Neural cell (in vitro differentiated cells): ENCODE results near the gene APBB2. TPM values are rescaled to one million over a fixed set of nuclear protein-coding genes. Genes with fewer than 3 reads are reported as not detected.

Experiments
- H2AFZ ChIP-seq: fragments of 200-600, 300-800 bp; sonication (generic), shearing (Covaris generic); 2 replicates; pipeline ENCODE4 v1.6.0; 2014; ENCODE audit warnings: low read depth, mild to moderate bottlenecking, antibody characterized with exemption, low read length, moderate library complexity
- H3F3A ChIP-seq: fragments of 200-600 bp; shearing (Covaris generic); 2 replicates; pipeline ENCODE4 v1.6.1; 2016; ENCODE audit warnings: mild to moderate bottlenecking, moderate library complexity, mixed read lengths, antibody characterized with exemption, low read length; ENCODE audit not compliant: insufficient read depth, poor library complexity, severe bottlenecking
- H3K27ac ChIP-seq: fragments of 200-600, 300-800 bp; sonication (generic), shearing (Covaris generic); 2 replicates; pipeline ENCODE4 v1.5.1; 2014; ENCODE audit warnings: mild to moderate bottlenecking, low read length, moderate library complexity
- H3K27me3 ChIP-seq: fragments of 300-800, 200-600 bp; sonication (generic), shearing (Covaris generic); 2 replicates; pipeline ENCODE4 v1.6.0; 2014; ENCODE audit warnings: mild to moderate bottlenecking, low read depth, low read length, moderate library complexity; ENCODE audit not compliant: insufficient read depth
- H3K36me3 ChIP-seq: fragments of 300-800, 200-600 bp; sonication (generic), shearing (Covaris generic); 2 replicates; pipeline ENCODE4 v1.5.1; 2014; ENCODE audit warnings: mild to moderate bottlenecking, antibody characterized with exemption, low read length, moderate library complexity; ENCODE audit not compliant: insufficient read depth
- H3K4me2 ChIP-seq: fragments of 300-800, 200-600 bp; sonication (generic), shearing (Covaris generic); 2 replicates; pipeline ENCODE4 v1.6.0; 2014; ENCODE audit warnings: mild to moderate bottlenecking, low read length
- H3K4me3 ChIP-seq: fragments of 300-800, 200-600 bp; sonication (generic), shearing (Covaris generic); 2 replicates; pipeline ENCODE4 v1.5.1; 2014; ENCODE audit warnings: mild to moderate bottlenecking, low read length, moderate library complexity
- H3K79me2 ChIP-seq: fragments of 200-600 bp; shearing (Covaris generic); replicated peaks from 2 replicates; pipeline ENCODE4 v1.6.0; 2014; ENCODE audit warnings: mild to moderate bottlenecking, low read length, moderate library complexity; ENCODE audit not compliant: insufficient read depth
- H3K9ac ChIP-seq: fragments of 300-800, 200-600 bp; sonication (generic), shearing (Covaris generic); 2 replicates; pipeline ENCODE4 v1.6.1; 2016; ENCODE audit warnings: mild to moderate bottlenecking, low read length, mixed read lengths
- H3K9me2 ChIP-seq: fragments of 200-600 bp; shearing (Covaris generic); 2 replicates; pipeline ENCODE4 v1.6.1; 2016; ENCODE audit warnings: mild to moderate bottlenecking, low read length, mixed read lengths; ENCODE audit not compliant: insufficient read depth
- H3K9me3 ChIP-seq: fragments of 200-600, 300-800 bp; sonication (generic), shearing (Covaris generic); 2 replicates; pipeline ENCODE4 v1.6.1; 2016; ENCODE audit warnings: mild to moderate bottlenecking, mixed run types, low read length, moderate library complexity, mixed read lengths
- H4K20me1 ChIP-seq: fragments of 200-600 bp; shearing (Covaris generic); 2 replicates; pipeline ENCODE4 v1.6.1; 2016; ENCODE audit warnings: mild to moderate bottlenecking, mixed run types; ENCODE audit not compliant: insufficient read depth
- CTCF ChIP-seq: fragments of 450-650 bp; IDR thresholded peaks from 2 replicates; pipeline ENCODE4 v1.5.1; 2014; ENCODE audit warnings: antibody characterized with exemption, mild to moderate bottlenecking, moderate library complexity; ENCODE audit not compliant: poor library complexity, severe bottlenecking
- EP300 ChIP-seq: fragments of 450-650 bp; conservative IDR thresholded peaks from 2 replicates; pipeline ENCODE4 v1.6.1; 2014; ENCODE audit warnings: antibody characterized with exemption, mild to moderate bottlenecking, moderate library complexity; ENCODE audit not compliant: poor library complexity, severe bottlenecking
- EZH2 ChIP-seq: fragments of 200-600, 300-800 bp; shearing (Covaris generic), sonication (generic); IDR thresholded peaks from 2 replicates; pipeline ENCODE4 v1.6.1; 2014; ENCODE audit warnings: antibody characterized with exemption, low read length, borderline replicate concordance, mild to moderate bottlenecking; ENCODE audit not compliant: insufficient read depth, poor library complexity, severe bottlenecking
- MXI1 ChIP-seq: fragments of 450-650 bp; conservative IDR thresholded peaks from 2 replicates; pipeline ENCODE4 v1.6.1; 2014; ENCODE audit warnings: antibody characterized with exemption, mild to moderate bottlenecking; ENCODE audit not compliant: poor library complexity, severe bottlenecking
- POLR2AphosphoS5 ChIP-seq: IDR thresholded peaks from 2 replicates; pipeline ENCODE4 v1.6.1; 2012
- RAD21 ChIP-seq: fragments of 450-650 bp; conservative IDR thresholded peaks from 2 replicates; pipeline ENCODE4 v1.6.1; 2014; ENCODE audit warnings: antibody characterized with exemption, mild to moderate bottlenecking, moderate library complexity
- REST ChIP-seq: IDR thresholded peaks from 2 replicates; pipeline ENCODE4 v1.6.1; 2012; ENCODE audit warnings: borderline replicate concordance
- SMC3 ChIP-seq: fragments of 450-650 bp; conservative IDR thresholded peaks from 2 replicates; pipeline ENCODE4 v1.6.1; 2014; ENCODE audit warnings: antibody characterized with exemption, mild to moderate bottlenecking, moderate library complexity; ENCODE audit not compliant: poor library complexity
- TAF1 ChIP-seq: IDR thresholded peaks from 2 replicates; pipeline ENCODE4 v1.6.1; 2012; ENCODE audit warnings: low read depth
- polyA plus RNA-seq: library from polyadenylated mRNA; depleted of rRNA; stranded (reverse); fragments of >200 nt; gene quantifications from 2 replicates; pipeline ENCODE4 v1.2.3, GENCODE V29; 2014

The APBB2 gene
- polyA plus RNA-seq, 1 donor from 2014 or later: 41.9 TPM

GRCh38 chr4:40897557-40898203, 316.7 kb downstream of the APBB2 start:
- TF ChIP-seq SMC3: peak; percentile 74
- no peak for TF ChIP-seq TAF1
- no peak for TF ChIP-seq EZH2
- TF ChIP-seq CTCF: peak; percentile 74
- no peak for TF ChIP-seq EP300
- no peak for TF ChIP-seq MXI1
- TF ChIP-seq RAD21: peak; percentile 65
- no peak for TF ChIP-seq REST
- no peak for TF ChIP-seq POLR2AphosphoS5
- Histone ChIP-seq H3K4me3 (no peak overlapping the region), H3K79me2 (no peaks in the 10 kb centered on the region), H4K20me1 (no peaks in the 10 kb centered on the region), H3K36me3 (no peaks in the 10 kb centered on the region), H3K9ac (no peak overlapping the region), H2AFZ (no peak overlapping the region), H3K27ac (no peak overlapping the region), H3K27me3 (no peaks in the 10 kb centered on the region), H3K9me2 (no peaks in the 10 kb centered on the region), H3K9me3 (no peaks in the 10 kb centered on the region), H3F3A (no peaks in the 10 kb centered on the region), H3K4me2 (no peak overlapping the region)

GRCh38 chr4:40890764-40891163, 323.6 kb downstream of the APBB2 start:
- Histone ChIP-seq H3K9me3 (no peaks in the 10 kb centered on the region), H3K27ac (no peak overlapping the region), H3K4me2 (no peak overlapping the region), H3K4me3 (no peak overlapping the region), H3K79me2 (no peaks in the 10 kb centered on the region), H3K36me3 (no peaks in the 10 kb centered on the region), H2AFZ (no peak overlapping the region), H3K9ac (no peak overlapping the region), H3F3A (no peaks in the 10 kb centered on the region), H3K27me3 (no peaks in the 10 kb centered on the region), H3K9me2 (no peaks in the 10 kb centered on the region), H4K20me1 (no peaks in the 10 kb centered on the region)
- TF ChIP-seq REST: no peak
- no peak for TF ChIP-seq EZH2
